Astrocyte of the spinal cord (primary cell): ENCODE measurements around the gene JAKMIP2.
"Not testable (repeated sequence)": the region's sequence is repeated elsewhere in the genome, so short reads cannot be mapped to it uniquely, and the experiment has no call there.

Source experiments
- DNase-seq: peaks from one replicate; pipeline ENCODE4 v3.0.0; 2011; ENCODE audit warnings: low read depth, low spot score
- H3K4me3 ChIP-seq: 2 replicates; pipeline ENCODE4 v1.5.1; 2011; ENCODE audit warnings: low read depth, mild to moderate bottlenecking, low read length, moderate library complexity
- in situ Hi-C: cut with HindIII; loops from 2 replicates; pipeline ENCODE4 v1.10.0; 2017; ENCODE audit warnings: low sequenced_read_pairs
- TF ChIP-seq, protein P1 (sequence below): IDR thresholded peaks from 2 replicates; pipeline ENCODE4 v1.5.1; 2012; ENCODE audit warnings: low read depth, mild to moderate bottlenecking, low read length, inconsistent platforms

JAKMIP2 gene

DNA sequence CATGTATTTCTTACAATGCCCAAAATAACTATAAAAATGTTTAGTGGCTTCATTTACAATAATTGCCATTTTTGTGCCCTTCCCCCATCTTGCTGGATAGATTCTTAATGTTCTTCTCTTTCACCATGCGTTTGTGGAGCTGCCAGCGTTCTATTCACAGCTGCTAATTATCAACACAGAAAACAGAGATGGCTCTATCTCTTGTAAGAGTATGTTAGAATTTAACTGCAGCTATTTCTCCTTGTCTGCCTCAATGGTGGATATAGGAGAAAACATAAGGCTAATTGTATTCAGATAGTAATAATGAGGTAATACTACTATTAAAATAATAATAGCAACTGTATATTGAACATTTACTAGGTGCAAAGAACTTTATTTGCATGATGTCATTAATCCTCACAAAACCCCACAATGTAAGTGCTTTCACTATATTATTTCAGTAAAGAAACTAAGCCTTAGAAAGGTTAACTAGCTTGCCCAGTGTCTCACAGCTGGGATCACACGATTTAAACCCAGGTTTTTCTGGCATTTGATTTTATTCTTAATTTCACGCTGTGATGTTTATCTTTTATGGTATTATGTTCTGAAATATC lies 50.1 kb downstream of the JAKMIP2 start:
- TF ChIP-seq, protein P1, sequence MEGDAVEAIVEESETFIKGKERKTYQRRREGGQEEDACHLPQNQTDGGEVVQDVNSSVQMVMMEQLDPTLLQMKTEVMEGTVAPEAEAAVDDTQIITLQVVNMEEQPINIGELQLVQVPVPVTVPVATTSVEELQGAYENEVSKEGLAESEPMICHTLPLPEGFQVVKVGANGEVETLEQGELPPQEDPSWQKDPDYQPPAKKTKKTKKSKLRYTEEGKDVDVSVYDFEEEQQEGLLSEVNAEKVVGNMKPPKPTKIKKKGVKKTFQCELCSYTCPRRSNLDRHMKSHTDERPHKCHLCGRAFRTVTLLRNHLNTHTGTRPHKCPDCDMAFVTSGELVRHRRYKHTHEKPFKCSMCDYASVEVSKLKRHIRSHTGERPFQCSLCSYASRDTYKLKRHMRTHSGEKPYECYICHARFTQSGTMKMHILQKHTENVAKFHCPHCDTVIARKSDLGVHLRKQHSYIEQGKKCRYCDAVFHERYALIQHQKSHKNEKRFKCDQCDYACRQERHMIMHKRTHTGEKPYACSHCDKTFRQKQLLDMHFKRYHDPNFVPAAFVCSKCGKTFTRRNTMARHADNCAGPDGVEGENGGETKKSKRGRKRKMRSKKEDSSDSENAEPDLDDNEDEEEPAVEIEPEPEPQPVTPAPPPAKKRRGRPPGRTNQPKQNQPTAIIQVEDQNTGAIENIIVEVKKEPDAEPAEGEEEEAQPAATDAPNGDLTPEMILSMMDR, result no peak
- in situ Hi-C loops, result no loop called here
- H3K4me3 ChIP-seq, result no peak overlapping the region
- no peak for DNase-seq

DNA sequence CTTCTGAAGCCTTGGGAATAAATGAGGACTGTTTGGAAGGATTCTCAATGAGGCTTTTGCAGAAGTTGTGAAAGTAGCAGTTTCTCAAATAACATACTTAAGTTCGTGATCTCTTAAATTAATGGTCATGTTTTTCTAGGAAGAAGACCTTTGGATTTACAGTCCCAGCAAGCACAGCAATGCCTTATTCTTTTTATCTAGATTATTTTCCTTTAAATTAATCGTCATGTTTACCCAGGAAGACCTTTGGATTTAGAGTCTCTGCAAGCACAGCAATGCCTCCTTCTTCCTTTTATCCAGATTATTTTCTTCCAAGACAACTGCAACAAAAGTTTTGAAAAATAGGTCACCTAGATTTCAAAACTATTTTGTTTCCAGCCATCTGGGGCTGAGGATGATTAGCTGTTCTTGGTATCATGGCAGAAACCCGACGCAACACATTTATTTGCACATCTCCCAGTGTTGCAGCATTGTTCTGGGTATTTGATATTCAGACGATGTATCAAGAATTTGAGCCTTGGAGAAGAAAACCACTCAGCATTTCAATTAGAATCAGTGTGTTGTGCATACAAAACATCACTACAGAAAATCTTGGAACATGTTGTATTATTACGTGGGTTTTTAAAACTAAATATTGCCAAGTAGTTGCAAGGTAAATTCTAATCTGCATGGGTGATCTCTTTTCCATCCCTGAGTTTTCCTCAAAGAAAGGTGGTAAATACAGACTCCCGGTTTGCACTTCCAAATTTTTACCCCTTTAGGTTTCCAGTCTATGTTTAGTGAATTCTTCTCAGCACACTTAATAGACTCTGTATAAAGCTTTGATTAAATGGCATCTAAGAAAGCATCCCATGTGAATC lies 50.9 kb downstream of the JAKMIP2 start:
- H3K4me3 ChIP-seq, result no peak overlapping the region
- in situ Hi-C loops, result no loop called here
- TF ChIP-seq, protein P1, result no peak
- DNase-seq, result no peak

DNA sequence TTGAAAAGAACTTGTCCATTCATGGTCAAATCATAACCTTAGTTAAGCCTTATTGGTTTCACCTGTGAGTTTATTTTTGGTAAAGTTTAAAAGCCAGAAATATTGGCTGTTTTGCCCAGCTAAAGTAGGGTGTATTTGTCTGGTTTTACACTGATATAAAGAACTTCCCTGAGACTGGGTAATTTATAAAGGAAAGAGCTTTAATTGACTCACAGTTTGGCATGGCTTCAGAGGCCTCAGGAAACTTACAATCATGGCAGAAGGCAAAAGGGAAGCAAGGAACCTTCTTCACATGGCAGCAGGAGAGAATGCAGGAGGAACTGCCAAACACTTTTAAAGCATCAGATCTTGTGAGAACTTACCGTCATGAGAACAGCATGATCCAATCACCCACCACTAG lies 55.3 kb downstream of the JAKMIP2 start:
- no peak overlapping the region for H3K4me3 ChIP-seq
- TF ChIP-seq, protein P1, result no peak
- DNase-seq, result peak; percentile 27
- in situ Hi-C loops, result no loop called here

DNA sequence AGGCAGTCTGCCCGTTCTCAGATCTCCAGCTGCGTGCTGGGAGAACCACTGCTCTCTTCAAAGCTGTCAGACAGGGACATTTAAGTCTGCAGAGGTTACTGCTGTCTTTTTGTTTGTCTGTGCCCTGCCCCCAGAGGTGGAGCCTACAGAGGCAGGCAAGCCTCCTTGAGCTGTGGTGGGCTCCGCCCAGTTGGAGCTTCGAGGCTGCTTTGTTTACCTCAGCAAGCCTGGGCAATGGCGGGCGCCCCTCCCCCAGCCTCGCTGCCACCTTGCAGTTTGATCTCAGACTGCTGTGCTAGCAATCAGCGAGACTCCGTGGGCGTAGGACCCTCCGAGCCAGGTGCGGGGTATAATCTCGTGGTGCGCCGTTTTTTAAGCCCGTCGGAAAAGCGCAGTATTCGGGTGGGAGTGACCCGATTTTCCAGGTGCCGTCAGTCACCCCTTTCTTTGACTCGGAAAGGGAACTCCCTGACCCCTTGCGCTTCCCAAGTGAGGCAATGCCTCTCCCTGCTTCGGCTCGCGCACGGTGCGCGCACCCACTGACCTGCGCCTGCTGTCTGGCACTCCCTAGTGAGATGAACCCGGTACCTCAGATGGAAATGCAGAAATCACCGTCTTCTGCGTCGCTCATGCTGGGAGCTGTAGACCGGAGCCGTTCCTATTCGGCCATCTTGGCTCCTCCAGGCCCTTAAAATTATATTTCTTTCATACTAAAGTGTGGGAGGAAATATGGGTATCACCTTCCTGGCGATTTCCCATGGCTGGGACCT lies 61.2 kb downstream of the JAKMIP2 start:
- in situ Hi-C loops, H3K4me3 ChIP-seq, DNase-seq: not testable (repeated sequence)

DNA sequence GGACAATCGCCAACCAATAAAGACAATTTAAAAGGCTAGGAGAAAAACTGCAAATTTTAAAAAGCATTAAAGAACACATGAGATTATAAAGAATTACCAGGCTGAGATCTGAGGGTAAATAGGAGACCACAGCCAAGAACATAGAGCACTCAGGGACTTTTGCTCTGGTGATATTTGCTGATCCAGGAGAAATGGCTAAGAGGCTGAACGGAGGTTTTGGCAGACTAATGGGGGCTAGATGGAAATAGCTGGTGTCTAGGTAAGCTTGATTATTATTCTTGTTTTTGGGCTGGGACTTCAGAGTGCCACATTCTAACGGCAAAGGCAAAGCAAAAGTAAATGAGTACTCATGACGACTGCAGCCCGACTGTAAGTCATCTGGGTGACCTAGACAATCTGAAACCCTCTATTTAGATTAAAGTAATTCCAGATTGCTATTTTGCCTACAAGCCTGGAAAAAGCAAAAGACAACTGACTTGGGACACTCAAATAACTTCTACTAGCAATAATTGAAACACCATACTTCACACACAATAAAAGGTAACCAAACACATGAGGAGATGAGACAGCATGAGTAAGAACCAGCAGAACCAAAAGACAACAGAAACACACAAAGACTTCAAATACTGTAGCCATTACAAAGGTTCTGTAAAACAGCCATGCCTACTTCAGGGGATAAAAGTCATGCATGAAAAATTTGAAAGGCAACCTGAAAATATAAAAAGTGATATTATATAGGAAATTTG lies 68.8 kb downstream of the JAKMIP2 start:
- peak overlapping the region; percentile 15 for H3K4me3 ChIP-seq
- DNase-seq, result no peak
- TF ChIP-seq, protein P1, result no peak
- in situ Hi-C loops, result no loop called here

DNA sequence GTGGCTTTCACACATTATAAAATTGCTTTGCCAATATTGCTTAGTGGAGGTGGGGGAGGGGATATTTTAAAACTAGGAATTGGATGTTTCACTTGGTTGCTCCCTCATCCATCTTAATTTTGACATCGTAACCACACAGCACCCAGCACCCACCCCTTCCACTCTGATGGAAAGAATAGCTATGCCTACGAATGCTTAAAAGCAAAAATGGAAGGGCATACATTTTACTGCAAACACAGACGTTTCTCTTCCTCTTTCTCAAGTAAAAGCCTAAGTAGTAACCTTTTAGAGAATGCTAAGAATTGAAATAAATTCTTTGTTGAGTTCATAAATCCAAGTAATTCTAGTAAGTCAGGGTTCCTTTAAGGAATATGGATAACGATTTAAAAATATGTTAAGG lies 69.9 kb downstream of the JAKMIP2 start:
- no peak overlapping the region for H3K4me3 ChIP-seq
- in situ Hi-C loops, result no loop called here
- no peak for DNase-seq
- TF ChIP-seq, protein P1, result no peak
